Measurements from ENCODE around the gene MICAL2. TPM values are rescaled to one million over a fixed set of nuclear protein-coding genes. Genes with fewer than 3 reads are reported as not detected.
A peak's percentile ranks its signal among the peaks of the same experiment; 100 is the strongest.

Gene MICAL2
- total and polyA plus RNA-seq, 2 donors (not counting 3 experiments of a cell fraction or from before 2014, with no cell fraction given), result 67.6 to 200 TPM

- Histone ChIP-seq H3K9me1 (replicated peaks; ENCODE audit: control insufficient read depth, extremely low read depth, insufficient read depth, low read length) (no peaks in the 10 kb centered on the region), H4K20me1 (replicated peaks; ENCODE audit: control insufficient read depth, extremely low read depth, insufficient read depth, low read length) (no peaks in the 10 kb centered on the region), H3K9ac (replicated peaks; ENCODE audit: extremely low read depth, insufficient read depth, low read length) (peak overlapping the region; percentile 57), H3K9me3 (replicated peaks; ENCODE audit: control insufficient read depth, insufficient read depth, low read length) (no peaks in the 10 kb centered on the region), H3K4me3 (replicated peaks in 1 of 3; ENCODE audit: insufficient read depth in 1 of 3, low read depth in 1 of 3, low read length in 3 of 3) (no peak overlapping the region), H3K4me2 (ENCODE audit: insufficient read depth, low read length) (peak overlapping the region; percentile 50), H3K4me1 (ENCODE audit: control insufficient read depth, extremely low read depth, insufficient read depth, low read length) (peaks cover 76% of the 10 kb centered on the region), H3K27ac (ENCODE audit: insufficient read depth, low read depth, low read length) (peak overlapping the region; percentile 99), H3K79me2 (ENCODE audit: control insufficient read depth, insufficient read depth, low read length) (no peaks in the 10 kb centered on the region), H3K36me3 (ENCODE audit: control insufficient read depth in 2 of 2, extremely low read depth in 1 of 2, insufficient read depth in 2 of 2, low read length in 2 of 2) (no peaks in the 10 kb centered on the region), H3K27me3 (ENCODE audit: control insufficient read depth in 2 of 2, insufficient read depth in 2 of 2, low read length in 2 of 2) (no peaks in the 10 kb centered on the region), H2AFZ (ENCODE audit: low read depth, low read length) (no peak overlapping the region)
- TF ChIP-seq MYC (IDR thresholded peaks at IDR 0.05; ENCODE audit: low read depth, low read length), result no peak
- TF ChIP-seq FOS (IDR thresholded peaks at IDR 0.05; ENCODE audit: borderline replicate concordance, insufficient read depth, low read length), result no peak
- TF ChIP-seq POLR2A (IDR thresholded peaks at IDR 0.05; ENCODE audit: low read depth, low read length), result no peak
- TF ChIP-seq EZH2 (IDR thresholded peaks at IDR 0.05; ENCODE audit: borderline replicate concordance, low read depth, low read length, severe bottlenecking), result no peak
- TF ChIP-seq POLR2AphosphoS5 (IDR thresholded peaks at IDR 0.05; ENCODE audit: insufficient read depth, low read depth, low read length), result peak; percentile 13
- no peak for TF ChIP-seq GATA2 (IDR thresholded peaks at IDR 0.05; ENCODE audit: insufficient read depth, insufficient read length, low read depth, low read length)
- intact Hi-C loops (cut with micrococcal nuclease), result no loop called here
- DNase-seq (ENCODE audit: low read depth, low spot score) (peak; percentile 47), FAIRE-seq (no peak)
- POLR2A ChIA-PET, result interaction anchor here (1.6 to 2.5 kb wide), 2 partner anchors 14 to 111 kb away, joined by 3 to 10 read pairs; no protein-coding TSS in a partner anchor
- CTCF ChIA-PET, result interaction anchor here (1.0 to 6.9 kb wide), 14 partner anchors 10 to 192 kb away, joined by 3 to 77 read pairs (median 6); no protein-coding TSS in a partner anchor
- BruUV-seq (replicated peaks), result no TSS peak
- dilution Hi-C loops (cut with MboI; ENCODE audit: extremely low pct_ligation_motif_present, low sequenced_read_pairs), result no loop called here
These were observed 20.9 kb upstream of the MICAL2 start for GRCh38 chr11:12089473-12089872.

GRCh38 chr11:12090061-12090591, 20.3 kb upstream of the MICAL2 start:
- H3K9ac ChIP-seq (replicated peaks; ENCODE audit: extremely low read depth, insufficient read depth, low read length), result peak overlapping the region; percentile 57
- peaks cover 78% of the 10 kb centered on the region for H3K4me1 ChIP-seq (ENCODE audit: control insufficient read depth, extremely low read depth, insufficient read depth, low read length)
- FAIRE-seq (peak; percentile 82), DNase-seq (ENCODE audit: low read depth, low spot score) (peak; percentile 76)
- H4K20me1 ChIP-seq (replicated peaks; ENCODE audit: control insufficient read depth, extremely low read depth, insufficient read depth, low read length), result no peaks in the 10 kb centered on the region
- BruUV-seq (replicated peaks), result no TSS peak
- TF ChIP-seq JUN (IDR thresholded peaks at IDR 0.05; ENCODE audit: borderline replicate concordance, insufficient read depth, insufficient read length, low read depth) (peak; percentile 40), GATA2 (IDR thresholded peaks at IDR 0.05; ENCODE audit: insufficient read depth, insufficient read length, low read depth, low read length) (peak; percentile 29), FOS (IDR thresholded peaks at IDR 0.05; ENCODE audit: borderline replicate concordance, insufficient read depth, low read length) (peak; percentile 38), MYC (IDR thresholded peaks at IDR 0.05; ENCODE audit: low read depth, low read length) (no peak), POLR2AphosphoS5 (IDR thresholded peaks at IDR 0.05; ENCODE audit: insufficient read depth, low read depth, low read length) (peak; percentile 13)
- H3K9me3 ChIP-seq (replicated peaks; ENCODE audit: control insufficient read depth, insufficient read depth, low read length), result no peaks in the 10 kb centered on the region
- H2AFZ ChIP-seq (ENCODE audit: low read depth, low read length), result no peak overlapping the region
- H3K79me2 ChIP-seq (ENCODE audit: control insufficient read depth, insufficient read depth, low read length), result no peaks in the 10 kb centered on the region
- intact Hi-C loops (cut with micrococcal nuclease) (loop anchor here (1.0 kb wide), 3 partner anchors 34 to 111 kb away; no protein-coding TSS in a partner anchor), dilution Hi-C loops (cut with MboI; ENCODE audit: extremely low pct_ligation_motif_present, low sequenced_read_pairs) (no loop called here)
- peak overlapping the region; percentile 44 for H3K4me2 ChIP-seq (ENCODE audit: insufficient read depth, low read length)
- CTCF ChIA-PET, result interaction anchor here (1.0 to 6.9 kb wide), 17 partner anchors 9 to 191 kb away, joined by 3 to 77 read pairs (median 6); no protein-coding TSS in a partner anchor
- H3K27ac ChIP-seq (ENCODE audit: insufficient read depth, low read depth, low read length), result peak overlapping the region; percentile 99
- no peaks in the 10 kb centered on the region for H3K9me1 ChIP-seq (replicated peaks; ENCODE audit: control insufficient read depth, extremely low read depth, insufficient read depth, low read length)
- POLR2A ChIA-PET, result interaction anchor here (1.1 to 1.6 kb wide), 2 partner anchors 14 to 46 kb away, joined by 3 read pairs; no protein-coding TSS in a partner anchor
- H3K27me3 ChIP-seq (ENCODE audit: control insufficient read depth in 2 of 2, insufficient read depth in 2 of 2, low read length in 2 of 2), result no peaks in the 10 kb centered on the region
- H3K36me3 ChIP-seq (ENCODE audit: control insufficient read depth in 2 of 2, extremely low read depth in 1 of 2, insufficient read depth in 2 of 2, low read length in 2 of 2), result no peaks in the 10 kb centered on the region
- peak overlapping the region in 1 of 3 experiments; percentile 20 for H3K4me3 ChIP-seq (replicated peaks in 1 of 3; ENCODE audit: insufficient read depth in 1 of 3, low read depth in 1 of 3, low read length in 3 of 3)

Measured in endothelial cell of umbilical vein (primary cell).